HepG2 (cell line): ENCODE results near the gene PCDHGA1. TPM values are rescaled to one million over a fixed set of nuclear protein-coding genes. Genes with fewer than 3 reads are reported as not detected.

Experiments
- ATAC-seq: fragments of 200-7000 bp; cut with Tn5 transposase; 3 replicates; pipeline ENCODE4 v1.9.1; 2020; ENCODE audit warnings: mild to moderate bottlenecking, moderate library complexity
- BruUV-seq: library from RNA; stranded (reverse); fragments of 400-500 nt; replicated peaks from 2 replicates; lab custom pipeline; 2021; lab: Mats Ljungman, UMichigan
- CTCF ChIA-PET: fragments of 300-600 bp; formaldehyde crosslinking; extraction: SDS; loops from one replicate; lab custom pipeline; 2021; ENCODE audit warnings: low total read pairs, inconsistent platforms, low intra/inter-chr PET ratio; lab: Yijun Ruan, JAX
- POLR2A ChIA-PET: fragments of 350-600 bp; sonication (Branson Sonifier 250); formaldehyde crosslinking; loops from one replicate; lab custom pipeline; 2020; ENCODE audit warnings: antibody characterized with exemption, inconsistent platforms; lab: Yijun Ruan, JAX
- DNase-seq: peaks from one replicate; pipeline ENCODE4 v3.0.0-alpha.2; 2015; ENCODE audit warnings: low spot score
- FAIRE-seq: peaks from 3 replicates; lab custom pipeline; 2011; peaks lifted over from hg19 to GRCh38; lab: Jason Lieb, UNC
- H2AFZ ChIP-seq: one replicate; pipeline ENCODE4 v1.6.1; 2011; ENCODE audit warnings: low read length, inconsistent platforms
- H3K27ac ChIP-seq: fragments of 300-600 bp; 3 replicates; pipeline ENCODE4 v1.8.0; 2011; ENCODE audit warnings: mixed run types, mild to moderate bottlenecking, mixed read lengths, low read length, inconsistent platforms; ENCODE audit not compliant: insufficient read depth; ENCODE audit errors: extremely low read length
- H3K27me3 ChIP-seq, 2 experiments: fragments of 200-600 bp in 1 of 2; 2 replicates in 1 of 2; 3 replicates in 1 of 2; pipeline versions ENCODE4 v1.6.0 to v1.8.0; 2011; ENCODE audit warnings: low read length in 2 of 2, mild to moderate bottlenecking in 2 of 2, moderate library complexity in 2 of 2, inconsistent platforms in 1 of 2; ENCODE audit not compliant: insufficient read depth in 2 of 2, control insufficient read depth in 1 of 2
- H3K36me3 ChIP-seq, 2 experiments: fragments of 200-600 bp in 1 of 2; replicated peaks in 1 of 2; 2 replicates in 1 of 2; 3 replicates in 1 of 2; pipeline versions ENCODE4 v1.5.1 to v1.8.0; 2011; ENCODE audit warnings: low read length in 2 of 2, inconsistent platforms in 1 of 2; ENCODE audit not compliant: insufficient read depth in 2 of 2, control insufficient read depth in 1 of 2
- H3K4me1 ChIP-seq: 2 replicates; pipeline ENCODE4 v1.5.1; 2012; ENCODE audit warnings: low read length, inconsistent platforms; ENCODE audit not compliant: insufficient read depth
- H3K4me2 ChIP-seq: 2 replicates; pipeline ENCODE4 v1.6.0; 2011; ENCODE audit warnings: low read depth, low read length, inconsistent platforms
- H3K4me3 ChIP-seq, 3 experiments: fragments of 200-600 bp in 1 of 3; sonication (generic), shearing (Covaris generic) in 1 of 3; replicated peaks in 1 of 3; 2 replicates each; pipeline ENCODE4 v1.5.1; 2011 to 2016; ENCODE audit warnings: low read length in 3 of 3, inconsistent platforms in 2 of 3, low read depth in 2 of 3, mild to moderate bottlenecking in 2 of 3, control low read depth in 1 of 3, mixed read lengths in 1 of 3; ENCODE audit not compliant: insufficient read depth in 1 of 3
- H3K79me2 ChIP-seq: one replicate; pipeline ENCODE4 v1.6.1; 2011; ENCODE audit warnings: low read length, inconsistent platforms; ENCODE audit not compliant: insufficient read depth
- H3K9ac ChIP-seq: 2 replicates; pipeline ENCODE4 v1.6.0; 2011; ENCODE audit warnings: mild to moderate bottlenecking, low read depth, low read length, inconsistent platforms; ENCODE audit not compliant: insufficient read depth
- H3K9me3 ChIP-seq: 2 replicates; pipeline ENCODE4 v1.5.1; 2012; ENCODE audit warnings: mild to moderate bottlenecking, low read length
- H4K20me1 ChIP-seq: 2 replicates; pipeline ENCODE4 v1.6.0; 2011; ENCODE audit warnings: inconsistent platforms, mild to moderate bottlenecking, low read length, moderate library complexity; ENCODE audit not compliant: insufficient read depth
- ARHGAP35 ChIP-seq: sonication (generic); formaldehyde crosslinking; IDR thresholded peaks from 2 replicates; pipeline ENCODE4 v1.9.0; 2022; ENCODE audit warnings: mild to moderate bottlenecking, inconsistent platforms, moderate library complexity, missing genetic modification reagents, borderline replicate concordance
- BCLAF1 ChIP-seq: fragments of 450-650 bp; IDR thresholded peaks from 2 replicates; pipeline ENCODE4 v1.6.1; 2017; ENCODE audit warnings: mild to moderate bottlenecking
- CEBPB ChIP-seq: IDR thresholded peaks from 2 replicates; pipeline ENCODE4 v1.6.1; 2011; ENCODE audit warnings: low read depth, low read length, improper control_type of control experiment, borderline replicate concordance
- CEBPG ChIP-seq: IDR thresholded peaks from 2 replicates; pipeline ENCODE4 v1.6.1; 2016
- EP300 ChIP-seq, 3 experiments: sonication (generic) in 1 of 3; formaldehyde crosslinking in 1 of 3; IDR thresholded peaks; 2 replicates each; pipeline versions ENCODE4 v1.5.1 to v1.6.1; 2011 to 2020; ENCODE audit warnings: low read depth in 2 of 3, low read length in 2 of 3, borderline replicate concordance in 1 of 3, improper control_type of control experiment in 1 of 3, mild to moderate bottlenecking in 1 of 3, missing genetic modification reagents in 1 of 3, moderate library complexity in 1 of 3
- KLF6 ChIP-seq: IDR thresholded peaks from 2 replicates; pipeline ENCODE4 v1.8.0; 2016; ENCODE audit warnings: missing biosample characterization, missing genetic modification reagents
- SNAPC2 ChIP-seq: sonication (generic); formaldehyde crosslinking; IDR thresholded peaks from 2 replicates; pipeline ENCODE4 v1.8.1; 2022; ENCODE audit warnings: mild to moderate bottlenecking, missing genetic modification reagents
- SNAPC5 ChIP-seq: sonication (generic); formaldehyde crosslinking; IDR thresholded peaks from 2 replicates; pipeline ENCODE4 v1.8.1; 2023; ENCODE audit warnings: mild to moderate bottlenecking, missing genetic modification reagents, borderline replicate concordance
- ZNF101 ChIP-seq: sonication (generic); formaldehyde crosslinking; IDR thresholded peaks from 2 replicates; pipeline ENCODE4 v1.4.0; 2020; ENCODE audit warnings: mild to moderate bottlenecking, low read depth, missing genetic modification reagents, borderline replicate concordance
- ZNF549 ChIP-seq: sonication (generic); formaldehyde crosslinking; IDR thresholded peaks from 2 replicates; pipeline ENCODE4 v1.5.0; 2020; ENCODE audit warnings: missing genetic modification reagents
- WGBS: methylation state at CpG from one replicate; pipeline ENCODE4 v1.1.6; 2017; ENCODE audit warnings: low lambda C conversion rate; 5-methylcytosine and 5-hydroxymethylcytosine counted together
- in situ Hi-C: cut with HindIII; loops from 2 replicates; pipeline ENCODE4 v1.10.0; 2017; ENCODE audit warnings: low pct_unique_long_range_greater_than_20kb; ENCODE audit not compliant: extremely low pct_ligation_motif_present
- intact Hi-C: fragments of 100-400 bp; cut with micrococcal nuclease; formaldehyde crosslinking; loops from one replicate; pipeline ENCODE4 v1.10.0; 2022; ENCODE audit not compliant: unreplicated experiment
- polyA plus RNA-seq, 8 experiments: library from polyadenylated mRNA; depleted of rRNA in 3 of 8; stranded (reverse) in 7 of 8; unstranded in 1 of 8; fragments of >200 nt; fragmentation: Illumina TruSeq in 4 of 8; extraction: Trizol in 4 of 8; gene quantifications; 2 replicates each; pipeline versions ENCODE4 v1.2.1 to v1.2.3, GENCODE V29; 2011 to 2016; ENCODE audit warnings: low read depth in 4 of 8, missing spikeins in 1 of 8, mixed read lengths in 1 of 8; ENCODE audit not compliant: insufficient read depth in 1 of 8
- total RNA-seq, 5 experiments: library from RNA; depleted of rRNA; stranded (reverse); fragments of >200 nt; fragmentation: Illumina TruSeq; extraction: Trizol; gene quantifications; 2 replicates each; pipeline ENCODE4 v1.2.3, GENCODE V29; 2016; ENCODE audit warnings: low read depth in 1 of 5

Gene PCDHGA1
- total and polyA plus RNA-seq, 2 of the 13 experiments (the other 11 are each of a cell fraction or from before 2014, with no cell fraction given) = 0.31 to 0.40 TPM

- no peaks in the 10 kb centered on the region for H3K27me3 ChIP-seq
- no peak for FAIRE-seq
- intact Hi-C loops (no loop called here), in situ Hi-C loops (no loop called here)
- no peaks in the 10 kb centered on the region for H3K79me2 ChIP-seq
- TF ChIP-seq CEBPB (peak; percentile 92), ZNF549 (CRISPR knock-in tag) (no peak), CEBPG (CRISPR knock-in tag) (peak; percentile 50; the same call in 1 of the 2 replicates)
- H3K9me3 ChIP-seq = peaks cover 27% of the 10 kb centered on the region
- H4K20me1 ChIP-seq = no peaks in the 10 kb centered on the region
- H2AFZ ChIP-seq = no peak overlapping the region
- no peak for ATAC-seq
- ChIA-PET POLR2A (no interaction called here), CTCF (no interaction called here)
- no peak overlapping the region for H3K27ac ChIP-seq
- DNase-seq = no peak
- no TSS peak for BruUV-seq
- H3K36me3 ChIP-seq = no peaks in the 10 kb centered on the region
- H3K4me1 ChIP-seq = peaks cover 5% of the 10 kb centered on the region; the same call in 1 of the 2 replicates
- H3K4me3 ChIP-seq = no peak overlapping the region
- no peak overlapping the region for H3K9ac ChIP-seq
- 65% methylated on average over 10 of the region's 10 CpGs for WGBS
- peak overlapping the region; percentile 51; the same call in 1 of the 2 replicates for H3K4me2 ChIP-seq
Measured at GRCh38 chr5:141388661-141389060, 58.3 kb downstream of the PCDHGA1 start.

GRCh38 chr5:141389153-141390042 lies 59.1 kb downstream of the PCDHGA1 start:
- Histone ChIP-seq H4K20me1 (no peaks in the 10 kb centered on the region), H3K27ac (no peak overlapping the region), H3K27me3 (no peaks in the 10 kb centered on the region), H3K79me2 (no peaks in the 10 kb centered on the region), H3K36me3 (no peaks in the 10 kb centered on the region), H3K9me3 (peaks cover 33% of the 10 kb centered on the region), H3K9ac (no peak overlapping the region), H3K4me1 (peaks cover 5% of the 10 kb centered on the region; the same call in 1 of the 2 replicates), H3K4me3 (no peak overlapping the region), H2AFZ (no peak overlapping the region), H3K4me2 (no peak overlapping the region)
- ChIA-PET CTCF (no interaction called here), POLR2A (no interaction called here)
- TF ChIP-seq ARHGAP35 (no peak), EP300 (IDR thresholded peaks at IDR 0.05; ENCODE audit: low read depth in 2 of 2, low read length in 2 of 2) (no peak), EP300 (CRISPR knock-in tag; IDR thresholded peaks at IDR 0.05; ENCODE audit: borderline replicate concordance) (no peak), BCLAF1 (no peak), KLF6 (CRISPR knock-in tag) (no peak), ZNF101 (no peak), SNAPC5 (CRISPR knock-in tag) (no peak), SNAPC2 (no peak)
- BruUV-seq = no TSS peak
- 92% methylated on average over 53 of the region's 77 CpGs for WGBS
- ATAC-seq (no peak), FAIRE-seq (no peak), DNase-seq (no peak)
- intact Hi-C loops (no loop called here), in situ Hi-C loops (no loop called here)
